Measurements from ENCODE around the gene SLCO2A1. TPM values are rescaled to one million over a fixed set of nuclear protein-coding genes. Genes with fewer than 3 reads are reported as not detected.

SLCO2A1 gene
- total RNA-seq, 1 donor from 2014 or later = 18.0 TPM

GRCh38 chr3:134048278-134048996 is 18.7 kb upstream of the SLCO2A1 start:
- TF ChIP-seq CTCF (IDR thresholded peaks at IDR 0.05; ENCODE audit: borderline replicate concordance) = no peak
- intact Hi-C loops (cut with micrococcal nuclease) = loop anchor here (10.0 kb wide), 1 partner anchor 114 kb away; no protein-coding TSS in a partner anchor

GRCh38 chr3:134044459-134044858 is 14.7 kb upstream of the SLCO2A1 start:
- H3K27me3 ChIP-seq (ENCODE audit: low read depth) = no peaks in the 10 kb centered on the region
- DNase-seq = no peak
- H3K4me3 ChIP-seq = no peak overlapping the region
- H3K4me1 ChIP-seq = peaks cover 3% of the 10 kb centered on the region
- no peak overlapping the region for H3K27ac ChIP-seq (replicated peaks)
- peaks cover 25% of the 10 kb centered on the region for H3K9me3 ChIP-seq (replicated peaks)
- intact Hi-C loops (cut with micrococcal nuclease) = loop anchor here (10.0 kb wide), 1 partner anchor 110 kb away; no protein-coding TSS in a partner anchor
- H3K36me3 ChIP-seq = no peaks in the 10 kb centered on the region
- TF ChIP-seq CTCF (IDR thresholded peaks at IDR 0.05; ENCODE audit: borderline replicate concordance) = no peak

More at GRCh38 chr3:134048278-134048996, 18.7 kb upstream of the SLCO2A1 start:
- Histone ChIP-seq H3K4me1 (no peaks in the 10 kb centered on the region), H3K27ac (replicated peaks) (no peak overlapping the region), H3K9me3 (replicated peaks) (peaks cover 21% of the 10 kb centered on the region), H3K27me3 (ENCODE audit: low read depth) (no peaks in the 10 kb centered on the region), H3K4me3 (no peak overlapping the region), H3K36me3 (no peaks in the 10 kb centered on the region)
- DNase-seq = no peak

- H3K4me1 ChIP-seq = peaks cover 3% of the 10 kb centered on the region
- H3K36me3 ChIP-seq = no peaks in the 10 kb centered on the region
- no peak overlapping the region for H3K27ac ChIP-seq (replicated peaks)
- no peak overlapping the region for H3K4me3 ChIP-seq
- intact Hi-C loops (cut with micrococcal nuclease) = loop anchor here (10.0 kb wide), 1 partner anchor 105 kb away; no protein-coding TSS in a partner anchor
- no peak for TF ChIP-seq CTCF (IDR thresholded peaks at IDR 0.05; ENCODE audit: borderline replicate concordance)
- no peaks in the 10 kb centered on the region for H3K27me3 ChIP-seq (ENCODE audit: low read depth)
- DNase-seq = no peak
- peaks cover 20% of the 10 kb centered on the region for H3K9me3 ChIP-seq (replicated peaks)
These were observed 10.3 kb upstream of the SLCO2A1 start for GRCh38 chr3:134040066-134040465.

- Histone ChIP-seq H3K4me3 (no peak overlapping the region), H3K36me3 (no peaks in the 10 kb centered on the region), H3K27me3 (ENCODE audit: low read depth) (no peaks in the 10 kb centered on the region), H3K9me3 (replicated peaks) (peaks cover 12% of the 10 kb centered on the region), H3K4me1 (peaks cover 3% of the 10 kb centered on the region), H3K27ac (replicated peaks) (peak overlapping the region; percentile 12)
- intact Hi-C loops (cut with micrococcal nuclease) = no loop called here
- DNase-seq = no peak
- TF ChIP-seq CTCF (IDR thresholded peaks at IDR 0.05; ENCODE audit: borderline replicate concordance) = peak; percentile 55
These were observed 9.6 kb upstream of the SLCO2A1 start for GRCh38 chr3:134039161-134039862.

GRCh38 chr3:134038716-134039115 is 9.0 kb upstream of the SLCO2A1 start:
- Histone ChIP-seq H3K27me3 (ENCODE audit: low read depth) (no peaks in the 10 kb centered on the region), H3K9me3 (replicated peaks) (peaks cover 6% of the 10 kb centered on the region), H3K4me3 (no peak overlapping the region), H3K36me3 (no peaks in the 10 kb centered on the region), H3K4me1 (peaks cover 3% of the 10 kb centered on the region), H3K27ac (replicated peaks) (no peak overlapping the region)
- no peak for DNase-seq
- no peak for TF ChIP-seq CTCF (IDR thresholded peaks at IDR 0.05; ENCODE audit: borderline replicate concordance)
- intact Hi-C loops (cut with micrococcal nuclease) = no loop called here

Data from left ventricle myocardium inferior (tissue), 1 donor.